HepG2 (cell line): Measurements from ENCODE around the gene FZD4.

ENCODE experiments used
- CTCF ChIP-seq: sonication (generic); formaldehyde crosslinking; IDR thresholded peaks from 2 replicates; pipeline ENCODE4 v1.5.0; 2020; ENCODE audit warnings: mild to moderate bottlenecking, missing genetic modification reagents, moderate library complexity
- ETV5 ChIP-seq: IDR thresholded peaks from 2 replicates; pipeline ENCODE4 v1.6.1; 2018; ENCODE audit warnings: missing biosample characterization, missing genetic modification reagents, inconsistent platforms, borderline replicate concordance
- ETV6 ChIP-seq: sonication (generic); formaldehyde crosslinking; conservative IDR thresholded peaks from 2 replicates; pipeline ENCODE4 v1.4.0; 2020; ENCODE audit warnings: missing genetic modification reagents
- FOSL1 ChIP-seq: sonication (generic); formaldehyde crosslinking; IDR thresholded peaks from 2 replicates; pipeline ENCODE4 v1.9.0; 2021; ENCODE audit warnings: missing genetic modification reagents, borderline replicate concordance
- GABPA ChIP-seq, 2 experiments: IDR thresholded peaks; 2 replicates each; pipeline ENCODE4 v1.6.1; 2011 to 2016; ENCODE audit warnings: low read depth in 2 of 2, low read length in 1 of 2, missing biosample characterization in 1 of 2, missing genetic modification characterization in 1 of 2
- GMEB1 ChIP-seq: sonication (generic); formaldehyde crosslinking; IDR thresholded peaks from 2 replicates; pipeline ENCODE4 v1.5.1; 2020; ENCODE audit warnings: missing genetic modification reagents, mild to moderate bottlenecking, borderline replicate concordance
- HCFC1 ChIP-seq: fragments of 150-350 bp; IDR thresholded peaks from 2 replicates; pipeline ENCODE4 v1.6.1; 2014; ENCODE audit warnings: low read depth, low read length
- HOXA3 ChIP-seq: sonication (generic); formaldehyde crosslinking; IDR thresholded peaks from 2 replicates; pipeline ENCODE4 v1.5.0; 2020; ENCODE audit warnings: missing genetic modification reagents
- NCOA2 ChIP-seq: sonication (generic); formaldehyde crosslinking; IDR thresholded peaks from 2 replicates; pipeline ENCODE4 v1.8.0; 2022; ENCODE audit warnings: inconsistent platforms
- SUZ12 ChIP-seq: fragments of 150-350 bp; IDR thresholded peaks from 2 replicates; pipeline ENCODE4 v1.6.1; 2014; ENCODE audit warnings: low read depth, low read length
- ZNF12 ChIP-seq: sonication (generic); formaldehyde crosslinking; IDR thresholded peaks from 2 replicates; pipeline ENCODE4 v1.5.0; 2020; ENCODE audit warnings: missing genetic modification reagents
- ZNF274 ChIP-seq: sonication (generic); formaldehyde crosslinking; IDR thresholded peaks from 2 replicates; pipeline ENCODE4 v1.5.1; 2020; ENCODE audit warnings: mild to moderate bottlenecking, missing genetic modification reagents

- TF ChIP-seq ZNF12 (CRISPR knock-in tag) (no peak), GABPA (IDR thresholded peaks at IDR 0.05; ENCODE audit: low read depth, low read length) (no peak), GABPA (CRISPR knock-in tag; IDR thresholded peaks at IDR 0.05; ENCODE audit: low read depth) (no peak), CTCF (CRISPR knock-in tag) (no peak), SUZ12 (no peak), NCOA2 (CRISPR knock-in tag) (no peak), ZNF274 (no peak), ETV6 (CRISPR knock-in tag) (no peak), FOSL1 (CRISPR knock-in tag) (no peak), GMEB1 (CRISPR knock-in tag) (no peak), HCFC1 (no peak), ETV5 (no peak), HOXA3 (CRISPR knock-in tag) (no peak)
These were observed 5.1 kb downstream of the FZD4 start for GRCh38 chr11:86949995-86950660.
